HG02759 (cell line): ENCODE results near the gene GTF3C5.
A peak's percentile ranks its signal among the peaks of the same experiment; 100 is the strongest.
"Not testable (repeated sequence)": the region's sequence is repeated elsewhere in the genome, so short reads cannot be mapped to it uniquely, and the experiment has no call there.

ENCODE experiments used
- ATAC-seq: cut with Tn5 transposase; IDR thresholded peaks from one replicate; pipeline ENCODE4 v1.9.1; 2021; ENCODE audit warnings: mild to moderate bottlenecking, moderate library complexity; ENCODE audit not compliant: unreplicated experiment

GTF3C5 gene

GRCh38 chr9:133027134-133027533 is 3.7 kb upstream of the GTF3C5 start:
- no peak for ATAC-seq

DNA sequence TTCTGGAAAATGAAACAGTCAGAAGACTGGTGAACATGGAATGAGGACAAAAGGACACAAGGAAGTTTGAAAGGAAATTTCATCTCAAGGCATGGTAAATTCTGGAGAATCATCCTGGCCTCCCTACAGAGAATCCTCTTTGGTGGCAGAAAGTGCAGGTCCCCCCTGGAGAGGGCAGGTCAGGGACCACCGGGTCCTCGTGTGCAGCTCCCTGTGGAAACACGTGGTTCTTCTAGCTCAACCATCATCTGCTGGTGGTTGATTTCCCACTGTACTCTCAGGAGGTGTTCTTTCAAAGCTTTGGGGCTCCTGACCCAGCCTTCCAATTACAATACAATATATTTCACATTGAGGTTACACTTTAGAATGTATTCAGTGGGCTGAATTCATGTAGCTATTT is 2.6 kb upstream of the GTF3C5 start:
- ATAC-seq = no peak

DNA sequence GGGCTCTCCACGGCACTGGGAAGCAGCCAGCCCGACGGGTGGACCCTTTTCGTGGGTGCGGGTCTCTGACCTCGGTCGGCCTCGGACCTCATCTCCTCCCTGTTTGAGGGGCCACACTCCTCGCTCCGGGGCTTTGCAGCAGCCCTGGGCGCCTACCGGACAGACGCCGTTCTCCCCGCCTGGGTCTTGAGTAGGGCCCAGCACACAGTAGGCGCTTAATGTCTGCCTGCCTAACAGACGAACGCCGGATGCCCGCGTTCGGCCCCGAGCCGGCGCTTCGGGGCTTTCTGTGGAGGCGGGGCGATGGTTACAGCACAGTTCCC is 842 bp upstream of the GTF3C5 start:
- peak; percentile 16 for ATAC-seq

DNA sequence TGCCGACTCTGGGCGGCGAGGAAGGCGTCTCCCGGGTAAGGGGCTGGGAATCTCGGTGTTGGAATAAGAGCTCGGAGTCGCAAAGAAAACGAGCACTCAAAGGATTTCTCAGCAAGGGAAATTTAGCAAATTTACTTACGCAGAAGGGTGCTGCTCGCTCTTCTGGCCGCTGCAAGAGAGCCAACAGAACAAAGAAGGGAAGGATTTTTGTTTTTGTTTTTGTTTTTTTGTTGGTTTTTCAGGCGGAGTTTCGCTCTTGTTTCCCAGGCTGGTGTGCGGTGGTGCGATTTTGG is 279 bp downstream of the GTF3C5 start:
- ATAC-seq = no peak

GRCh38 chr9:133031496-133031911 is 707 bp downstream of the GTF3C5 start:
- no peak for ATAC-seq

DNA sequence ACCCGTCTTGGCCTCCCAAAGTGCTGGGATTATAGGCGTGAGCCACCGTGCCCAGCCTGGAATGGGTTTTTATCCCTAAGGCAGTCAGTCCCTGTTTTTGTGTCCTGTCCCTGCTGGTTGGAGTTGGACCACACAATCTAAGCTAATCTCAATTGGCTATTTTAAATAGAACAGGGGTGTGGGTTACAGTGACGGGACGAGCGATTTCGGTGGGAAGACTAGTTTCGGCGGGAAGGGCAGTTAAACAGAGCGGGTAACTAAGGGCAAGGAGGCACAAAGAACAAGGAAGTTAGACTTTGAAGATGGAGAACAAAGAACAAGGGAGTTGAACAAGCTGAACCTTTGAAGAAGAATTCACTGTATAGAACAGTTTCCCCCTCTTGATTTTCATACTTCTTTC is 1.4 kb downstream of the GTF3C5 start:
- no peak for ATAC-seq

DNA sequence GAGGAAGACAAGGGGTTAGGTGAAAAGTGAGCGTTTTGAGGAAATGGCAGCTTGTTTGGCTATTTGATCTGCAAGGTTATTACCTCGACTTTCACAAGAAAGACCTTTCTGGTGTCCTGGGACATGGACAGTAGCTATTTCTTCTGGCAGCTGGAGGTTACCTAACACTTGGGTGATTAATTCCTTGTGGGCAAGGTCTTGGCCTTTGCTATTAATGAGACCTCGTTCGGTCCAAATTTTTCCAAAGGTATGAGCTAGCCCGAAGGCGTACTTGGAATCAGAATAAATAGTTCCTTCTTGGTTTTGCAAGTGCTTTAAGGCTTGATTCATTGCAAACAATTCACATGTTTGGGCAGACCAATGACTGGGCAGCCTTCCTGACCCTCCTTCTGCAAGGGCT is 4.9 kb downstream of the GTF3C5 start:
- no peak for ATAC-seq

GRCh38 chr9:133037775-133038515 is 7.1 kb downstream of the GTF3C5 start:
- no peak for ATAC-seq

DNA sequence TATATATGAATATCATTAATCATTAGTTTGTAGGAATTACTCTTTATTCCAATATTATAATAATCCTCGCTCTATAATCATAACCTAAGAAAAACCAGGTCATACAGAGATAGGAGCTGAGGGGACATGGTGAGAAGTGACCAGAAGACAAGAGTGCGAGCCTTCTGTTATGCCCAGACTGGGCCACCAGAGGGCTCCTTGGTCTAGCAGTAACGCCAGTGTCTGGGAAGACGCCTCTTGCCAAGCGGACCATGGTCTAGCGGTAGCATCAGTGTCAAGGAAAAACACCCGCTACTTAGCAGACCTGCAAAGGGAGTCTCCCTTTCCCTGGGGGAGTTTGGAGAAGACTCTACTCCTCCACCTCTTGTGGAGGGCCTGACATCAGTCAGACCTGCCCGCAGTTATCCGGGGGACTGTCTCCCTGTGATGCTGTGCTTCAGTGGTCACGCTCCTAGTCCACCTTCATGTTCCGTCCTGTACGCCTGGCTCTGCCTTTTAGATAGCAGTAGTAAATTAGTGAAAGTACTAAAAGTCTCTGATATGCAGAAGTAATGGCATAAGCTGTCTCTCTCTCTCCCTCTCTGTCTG is 10.2 kb downstream of the GTF3C5 start:
- ATAC-seq = not testable (repeated sequence)

DNA sequence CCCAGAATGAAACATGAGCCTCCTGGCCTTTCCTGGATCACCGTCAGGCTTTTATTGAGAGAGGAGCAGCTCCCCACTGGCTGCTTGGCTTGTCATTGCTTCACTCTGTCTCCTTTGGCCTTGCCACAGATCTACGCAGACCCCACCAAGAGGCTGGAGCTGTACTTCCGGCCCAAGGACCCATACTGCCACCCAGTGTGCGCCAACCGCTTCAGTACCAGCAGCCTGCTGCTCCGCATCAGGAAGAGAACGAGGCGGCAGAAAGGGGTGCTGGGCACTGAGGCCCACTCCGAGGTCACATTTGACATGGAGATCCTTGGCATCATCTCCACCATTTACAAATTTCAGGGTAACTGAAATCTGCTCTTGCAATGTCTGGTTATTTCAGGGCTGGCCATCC is 11.2 kb downstream of the GTF3C5 start:
- no peak for ATAC-seq

DNA sequence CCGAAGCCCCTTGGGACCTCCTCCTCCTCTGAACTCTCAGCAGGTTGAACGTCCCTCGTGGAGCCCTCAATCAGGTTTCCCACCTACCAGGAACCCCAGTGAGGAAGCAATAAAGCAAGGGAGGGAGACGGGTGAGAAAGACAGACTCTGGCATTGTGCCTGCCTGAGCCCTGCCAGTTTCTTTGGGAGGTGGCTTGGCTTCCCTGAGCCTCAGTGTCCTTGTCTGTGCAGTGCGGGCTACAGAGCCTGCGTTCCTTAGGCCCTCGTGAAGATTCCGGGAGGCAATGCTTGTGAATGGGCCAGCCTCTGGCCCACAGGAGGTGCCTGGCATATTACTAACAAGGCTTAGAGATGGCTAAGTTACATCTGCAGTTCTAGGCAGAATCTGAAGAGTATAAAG is 11.9 kb downstream of the GTF3C5 start:
- ATAC-seq = no peak

GRCh38 chr9:133043449-133044035 is 12.7 kb downstream of the GTF3C5 start:
- no peak for ATAC-seq

GRCh38 chr9:133044125-133044524 is 13.3 kb downstream of the GTF3C5 start:
- ATAC-seq = no peak

DNA sequence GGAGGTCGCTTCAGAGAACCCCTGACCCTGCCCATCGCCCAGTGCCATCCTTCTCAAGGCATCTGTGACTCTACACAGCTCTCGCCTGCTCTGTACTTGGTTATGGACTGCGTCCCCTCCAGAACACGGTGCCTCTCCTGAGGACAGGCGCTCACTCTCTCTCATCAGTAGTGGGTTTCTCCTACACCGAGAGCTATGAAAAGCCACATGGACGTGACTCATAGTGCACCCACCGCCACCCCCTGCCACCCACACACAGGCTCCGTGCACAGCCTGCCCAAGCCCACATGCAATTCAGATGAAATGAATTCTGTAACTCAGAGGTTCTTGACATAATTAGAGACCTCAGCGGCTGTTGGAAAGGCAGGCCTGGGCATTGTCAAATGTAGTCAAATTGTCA is 13.9 kb downstream of the GTF3C5 start:
- no peak for ATAC-seq

- ATAC-seq = no peak
Measured at GRCh38 chr9:133045132-133045531, 14.3 kb downstream of the GTF3C5 start.

GRCh38 chr9:133046196-133046899 is 15.6 kb downstream of the GTF3C5 start:
- ATAC-seq = no peak

GRCh38 chr9:133046900-133047295 is 16.1 kb downstream of the GTF3C5 start:
- no peak for ATAC-seq

DNA sequence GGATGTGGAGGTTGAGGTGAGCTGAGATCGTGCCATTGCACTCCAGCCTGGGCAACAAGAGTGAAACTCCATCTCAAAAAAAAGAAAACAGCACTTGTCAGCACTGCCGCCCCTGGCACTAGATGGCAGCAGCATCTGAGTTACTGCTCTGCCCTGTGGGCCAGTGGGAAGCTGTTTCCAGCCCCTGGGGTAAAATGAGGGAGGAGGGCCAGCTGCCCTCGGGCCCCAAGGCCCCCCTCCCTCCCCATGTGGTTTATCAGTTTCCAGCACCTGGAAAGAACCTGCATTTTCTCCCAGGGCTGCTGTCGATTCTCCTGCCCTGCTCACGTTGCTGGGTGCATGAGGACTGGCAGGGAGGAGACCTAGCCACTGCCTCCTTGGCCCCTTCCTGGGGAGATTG is 17.8 kb downstream of the GTF3C5 start:
- no peak for ATAC-seq

DNA sequence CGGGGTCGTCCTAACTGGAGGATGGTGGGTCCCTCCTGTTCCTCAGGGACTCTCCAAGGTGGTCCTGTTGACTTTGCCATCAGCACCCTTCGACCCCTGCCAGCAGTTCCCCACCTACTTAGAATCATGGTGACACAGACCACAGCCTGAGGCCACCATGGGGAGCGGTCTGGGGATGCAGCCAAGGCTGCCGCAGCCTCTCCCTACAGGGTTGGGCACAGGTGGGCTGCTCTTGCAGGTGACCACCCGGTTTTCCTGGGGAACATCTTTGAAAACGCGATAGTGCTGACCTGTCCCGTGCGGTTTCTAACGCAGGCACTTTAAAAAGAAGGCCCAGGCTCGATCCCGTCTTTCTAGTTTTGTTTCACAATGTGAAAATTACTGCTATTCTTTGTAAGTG is 18.2 kb downstream of the GTF3C5 start:
- no peak for ATAC-seq

GRCh38 chr9:133050142-133050541 is 19.3 kb downstream of the GTF3C5 start:
- ATAC-seq = no peak

GRCh38 chr9:133050781-133051180 is 20.0 kb downstream of the GTF3C5 start:
- ATAC-seq = no peak

GRCh38 chr9:133051281-133051900 is 20.6 kb downstream of the GTF3C5 start:
- no peak for ATAC-seq
